GM18951 (cell line): ENCODE measurements around the gene CDC37L1.

Experiments
- POLR2A ChIP-seq: IDR thresholded peaks from 4 replicates; pipeline ENCODE4 v1.6.1; 2011; ENCODE audit warnings: mild to moderate bottlenecking; ENCODE audit not compliant: insufficient read length, insufficient read depth; ENCODE audit errors: extremely low read depth
- in situ Hi-C: fragments of 300-500 bp; cut with MboI; formaldehyde crosslinking; loops from one replicate; pipeline ENCODE4 v1.12.0; 2022; ENCODE audit warnings: low sequenced_read_pairs, mixed read lengths, inconsistent platforms; ENCODE audit not compliant: unreplicated experiment

The CDC37L1 gene

GRCh38 chr9:4662108-4662988, 17.0 kb upstream of the CDC37L1 start, which contains the start of gene PLPP6:
TSS of gene PLPP6 (plus strand) at chr9:4662294. CDS start at chr9:4662376, 82 bp downstream.
- in situ Hi-C loops: no loop called here
- TF ChIP-seq POLR2A: peak; percentile 89

DNA sequence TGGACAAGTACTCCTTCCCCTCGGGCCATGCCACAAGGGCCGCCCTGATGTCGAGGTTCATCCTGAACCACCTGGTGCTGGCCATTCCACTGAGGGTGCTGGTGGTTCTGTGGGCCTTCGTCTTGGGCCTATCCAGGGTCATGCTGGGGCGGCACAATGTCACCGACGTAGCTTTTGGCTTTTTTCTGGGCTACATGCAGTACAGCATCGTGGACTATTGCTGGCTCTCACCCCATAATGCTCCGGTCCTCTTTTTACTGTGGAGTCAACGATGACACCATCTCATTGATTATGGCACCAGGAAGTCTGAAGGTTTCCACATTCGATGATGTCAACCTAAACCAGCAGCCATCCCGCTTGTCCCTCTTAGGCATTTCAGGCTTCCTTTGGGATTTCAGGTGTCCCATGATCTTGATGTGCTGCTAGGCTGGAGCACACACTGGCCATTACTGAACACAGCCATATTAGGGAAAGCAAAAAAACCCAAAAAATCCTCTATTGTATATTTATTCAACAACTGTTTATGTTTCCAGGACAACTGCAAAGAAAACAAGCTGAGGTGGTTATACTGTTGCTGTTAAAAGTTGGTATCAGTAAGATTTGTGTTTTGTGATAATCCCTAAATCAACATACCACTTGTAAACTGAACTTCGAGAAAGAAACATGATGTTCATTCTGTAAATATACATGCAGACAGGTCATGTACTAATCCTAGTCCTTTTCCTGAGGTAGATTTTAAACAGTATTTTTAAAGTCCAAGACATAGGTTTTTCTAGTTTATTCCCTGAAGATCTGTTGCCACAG, 16.2 kb upstream of the CDC37L1 start:
- in situ Hi-C loops: no loop called here
- TF ChIP-seq POLR2A: no peak

GRCh38 chr9:4663956-4664355, 15.4 kb upstream of the CDC37L1 start:
- in situ Hi-C loops: no loop called here
- no peak for TF ChIP-seq POLR2A

- in situ Hi-C loops: no loop called here
- TF ChIP-seq POLR2A: no peak
Measured at GRCh38 chr9:4665357-4665756, 14.0 kb upstream of the CDC37L1 start.

DNA sequence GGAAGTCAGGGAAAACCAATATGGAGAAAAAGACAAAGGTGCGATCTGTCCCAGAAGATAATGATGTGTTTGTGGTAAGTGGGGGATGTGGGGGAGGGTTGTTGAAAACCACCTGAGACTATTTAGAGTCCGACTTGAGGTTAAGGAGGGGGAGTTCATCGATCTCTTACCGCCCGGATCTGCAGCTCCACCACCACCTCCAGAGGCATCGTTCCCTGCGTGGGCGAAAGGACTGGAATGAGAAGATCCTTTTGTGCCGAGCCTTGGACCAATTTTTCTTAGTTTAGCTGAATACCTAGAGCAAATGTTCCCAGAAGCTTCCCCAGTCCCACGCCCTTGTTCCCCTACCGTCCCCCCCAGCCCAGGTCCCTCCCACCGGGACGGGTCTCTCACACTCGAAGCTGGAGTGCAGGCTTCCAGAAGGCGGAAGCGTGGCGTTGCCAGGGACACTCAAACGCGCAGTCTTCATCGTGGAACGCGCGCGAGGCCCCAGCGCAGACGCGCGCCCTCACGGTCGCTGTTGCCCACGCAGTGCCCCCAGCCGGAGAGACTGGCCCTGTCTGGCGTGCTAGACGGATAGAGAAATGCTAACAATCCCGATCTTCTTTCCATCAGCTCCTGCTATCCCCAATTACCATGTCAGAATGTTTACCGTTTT, 13.2 kb upstream of the CDC37L1 start, which contains the start of gene SPATA6L:
TSS of gene SPATA6L (minus strand) at position 439 of the 658 bp plus-strand sequence. CDS start at position 209, 230 bp downstream.
- in situ Hi-C loops: no loop called here
- no peak for TF ChIP-seq POLR2A

- in situ Hi-C loops: no loop called here
Measured at GRCh38 chr9:4667681-4668080, 11.7 kb upstream of the CDC37L1 start.

GRCh38 chr9:4668604-4669003, 10.8 kb upstream of the CDC37L1 start:
- in situ Hi-C loops: no loop called here
- TF ChIP-seq POLR2A: no peak

More at GRCh38 chr9:4667681-4668080, 11.7 kb upstream of the CDC37L1 start:
- no peak for TF ChIP-seq POLR2A

DNA sequence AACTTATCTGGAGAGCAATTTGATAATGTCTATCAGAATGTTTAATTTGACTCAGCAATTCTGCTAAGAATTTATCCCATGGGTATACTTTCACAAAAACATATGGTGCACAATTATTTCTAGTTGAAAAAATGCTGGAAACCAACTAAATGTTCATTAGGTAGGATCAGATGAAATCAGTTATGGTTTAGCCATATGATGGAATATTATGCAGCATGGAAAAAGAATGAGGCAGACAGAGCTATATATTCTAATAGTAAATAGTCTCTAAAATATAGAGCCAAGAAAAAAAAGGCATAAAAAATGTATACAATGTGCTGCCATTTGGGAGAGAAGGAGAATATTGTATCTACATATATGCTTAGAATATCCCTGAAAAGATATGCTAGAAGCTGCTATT, 9.5 kb upstream of the CDC37L1 start:
- in situ Hi-C loops: no loop called here
- TF ChIP-seq POLR2A: no peak

GRCh38 chr9:4670591-4670990, 8.8 kb upstream of the CDC37L1 start:
- in situ Hi-C loops: no loop called here
- no peak for TF ChIP-seq POLR2A

DNA sequence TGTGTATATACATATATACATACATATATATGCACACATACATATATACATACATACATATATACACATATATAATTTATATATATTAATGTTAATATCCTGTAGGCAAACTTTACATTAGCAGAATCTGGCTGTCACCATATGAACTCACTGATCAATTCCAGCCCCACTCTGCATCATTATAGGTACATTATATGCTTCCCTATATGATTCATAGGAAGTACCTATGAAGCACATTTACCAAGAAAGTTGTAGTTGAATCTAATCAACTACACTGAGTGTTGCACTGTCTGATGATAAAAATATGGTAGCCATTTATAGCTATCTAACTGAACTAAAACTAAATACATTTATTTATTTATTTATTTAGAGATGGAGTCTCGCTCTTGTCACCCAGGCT, 7.6 kb upstream of the CDC37L1 start:
- no peak for TF ChIP-seq POLR2A
- in situ Hi-C loops: no loop called here

- no peak for TF ChIP-seq POLR2A
- in situ Hi-C loops: no loop called here
Measured at GRCh38 chr9:4674783-4675182, 4.6 kb upstream of the CDC37L1 start.

- TF ChIP-seq POLR2A: no peak
- in situ Hi-C loops: no loop called here
Measured at GRCh38 chr9:4677392-4677791, 2.0 kb upstream of the CDC37L1 start.

GRCh38 chr9:4678679-4679267, 596 bp upstream of the CDC37L1 start:
- in situ Hi-C loops: no loop called here
- TF ChIP-seq POLR2A: no peak
